RCC 7860 (cell line): ENCODE data around the gene MARCHF9.
"Not testable (repeated sequence)": the region's sequence is repeated elsewhere in the genome, so short reads cannot be mapped to it uniquely, and the experiment has no call there.

Experiments
- DNase-seq: peaks from one replicate; pipeline ENCODE4 v3.0.0-alpha.2; 2015; ENCODE audit warnings: low spot score
- FAIRE-seq: peaks from 2 replicates; lab custom pipeline; 2012; peaks lifted over from hg19 to GRCh38; lab: Jason Lieb, UNC

MARCHF9 gene

GRCh38 chr12:57754411-57755193 is at the start of gene MARCHF9:
TSS of gene MARCHF9 (plus strand) at chr12:57755103. CDS start at chr12:57755529, 426 bp downstream.
- FAIRE-seq, result no peak
- DNase-seq, result no peak

- no peak for FAIRE-seq
- no peak for DNase-seq
These were observed 47.7 kb upstream of the MARCHF9 start for GRCh38 chr12:57707250-57707649.

- DNase-seq, result no peak
- FAIRE-seq, result no peak
These were observed 46.6 kb upstream of the MARCHF9 start for GRCh38 chr12:57708296-57708695.

- no peak for FAIRE-seq
- no peak for DNase-seq
These were observed 42.2 kb upstream of the MARCHF9 start for GRCh38 chr12:57712701-57713100.

- FAIRE-seq (no peak), DNase-seq (no peak)
These were observed 41.7 kb upstream of the MARCHF9 start for GRCh38 chr12:57713209-57713608.

GRCh38 chr12:57715036-57715748 is 39.7 kb upstream of the MARCHF9 start:
- FAIRE-seq, DNase-seq: not testable (repeated sequence)

- no peak for FAIRE-seq
- no peak for DNase-seq
These were observed 39.1 kb upstream of the MARCHF9 start for GRCh38 chr12:57715786-57716185.

GRCh38 chr12:57716305-57716704 is 38.6 kb upstream of the MARCHF9 start:
- no peak for DNase-seq
- FAIRE-seq, result no peak

GRCh38 chr12:57717131-57717530 is 37.8 kb upstream of the MARCHF9 start:
- FAIRE-seq (no peak), DNase-seq (no peak)

- no peak for FAIRE-seq
These were observed 36.9 kb upstream of the MARCHF9 start for GRCh38 chr12:57717846-57718640.

GRCh38 chr12:57718641-57719528 is 36.0 kb upstream of the MARCHF9 start:
- FAIRE-seq (no peak), DNase-seq (no peak)

More at GRCh38 chr12:57717846-57718640, 36.9 kb upstream of the MARCHF9 start:
- no peak for DNase-seq

- FAIRE-seq, result no peak
- no peak for DNase-seq
These were observed 34.9 kb upstream of the MARCHF9 start for GRCh38 chr12:57719777-57720605.

GRCh38 chr12:57720606-57721595 is 34.0 kb upstream of the MARCHF9 start:
- FAIRE-seq, result no peak

GRCh38 chr12:57721846-57722608 is 32.9 kb upstream of the MARCHF9 start:
- not testable (repeated sequence) for FAIRE-seq

More at GRCh38 chr12:57720606-57721595, 34.0 kb upstream of the MARCHF9 start:
- no peak for DNase-seq

GRCh38 chr12:57722716-57723629 is 31.9 kb upstream of the MARCHF9 start:
- no peak for FAIRE-seq
- no peak for DNase-seq

More at GRCh38 chr12:57721846-57722608, 32.9 kb upstream of the MARCHF9 start:
- not testable (repeated sequence) for DNase-seq

GRCh38 chr12:57723630-57723962 is 31.3 kb upstream of the MARCHF9 start:
- no peak for DNase-seq

More at GRCh38 chr12:57723630-57723962, 31.3 kb upstream of the MARCHF9 start:
- FAIRE-seq, result no peak
